ENCODE data around the gene MKNK1. TPM values are rescaled to one million over a fixed set of nuclear protein-coding genes. Genes with fewer than 3 reads are reported as not detected.

Gene MKNK1
- total and polyA plus RNA-seq, 2 of the 8 experiments (the other 6 are each of a cell fraction or from before 2014, with no cell fraction given), result 13.9 to 21.5 TPM

DNA sequence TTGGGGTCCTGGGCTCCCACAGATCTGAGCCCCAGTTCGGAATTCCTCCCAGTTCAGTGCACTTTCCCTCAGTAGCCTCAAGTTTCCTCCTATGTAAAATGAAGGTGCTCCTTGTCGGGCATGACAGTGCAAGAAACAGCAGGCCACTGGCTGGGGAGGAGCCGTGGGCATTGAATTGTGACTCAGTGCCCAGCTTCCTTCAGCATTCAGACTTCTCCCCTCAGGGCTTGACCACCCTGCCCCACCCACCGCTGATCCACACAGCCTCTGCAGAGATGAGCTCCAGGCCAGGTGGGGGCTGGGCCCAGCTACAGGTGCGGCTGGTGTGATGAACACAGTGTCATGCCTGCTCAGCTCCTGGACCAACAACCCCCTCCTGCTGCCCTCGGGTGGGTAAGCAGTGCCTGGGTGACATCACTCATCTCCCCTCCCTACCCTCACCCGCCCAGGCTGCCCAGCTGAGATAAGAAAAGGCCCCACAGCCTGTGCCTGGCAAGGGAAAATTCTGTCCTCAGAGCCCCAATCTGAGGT, 7.7 kb upstream of the MKNK1 start:
- Histone ChIP-seq H3K23me2 (ENCODE audit: low read depth, low read length) (peaks cover 4% of the 10 kb centered on the region; the same call in 1 of the 2 replicates), H3K4me1 (replicated peaks in 1 of 4; ENCODE audit: control insufficient read depth in 3 of 4, insufficient read depth in 4 of 4, low read length in 3 of 4) (peaks cover 11 to 35% (median 24%) of the 10 kb centered on the region in 4 experiments), H2BK5ac (ENCODE audit: low read depth, low read length) (peak overlapping the region; percentile 52; the same call in 1 of the 2 replicates), H2BK120ac (replicated peaks; ENCODE audit: low read depth, low read length) (no peak overlapping the region), H3K4ac (replicated peaks; ENCODE audit: insufficient read length, low read depth, low read length) (peak overlapping the region; percentile 13), H4K91ac (replicated peaks; ENCODE audit: insufficient read length, low read length) (peak overlapping the region; percentile 39), H3K9ac (replicated peaks in 1 of 4; ENCODE audit: extremely low read depth in 1 of 4, low read depth in 3 of 4, low read length in 3 of 4) (no peak overlapping the region), H3K36me3 (ENCODE audit: control insufficient read depth in 2 of 4, insufficient read depth in 4 of 4, low read length in 3 of 4) (no peaks in the 10 kb centered on the region; a peak in 1 of 8 replicates), H2BK12ac (ENCODE audit: low read depth, low read length) (peak overlapping the region; percentile 60; the same call in 1 of the 2 replicates), H3K79me1 (ENCODE audit: low read depth, low read length) (no peaks in the 10 kb centered on the region), H2AK5ac (ENCODE audit: low read depth, low read length) (no peak overlapping the region), H4K20me1 (replicated peaks in 1 of 2; ENCODE audit: control insufficient read depth in 1 of 2, insufficient read depth in 2 of 2, low read length in 2 of 2) (no peaks in the 10 kb centered on the region), H4K8ac (ENCODE audit: extremely low read depth, insufficient read depth, low read length) (no peak overlapping the region; the same call in 1 of the 2 replicates), H3K4me2 (ENCODE audit: insufficient read depth in 1 of 2, low read depth in 2 of 2, low read length in 2 of 2) (peak overlapping the region in 1 of 2 experiments; percentile 44; a peak in 1 of 4 replicates), H2AFZ (ENCODE audit: low read length) (no peak overlapping the region), H3K56ac (replicated peaks; ENCODE audit: insufficient read length, low read depth, low read length) (no peak overlapping the region), H3K18ac (ENCODE audit: extremely low read depth, low read length) (no peak overlapping the region), H3K27ac (ENCODE audit: low read depth, low read length) (no peak overlapping the region), H2BK20ac (ENCODE audit: low read length) (peak overlapping the region; percentile 34; the same call in 1 of the 2 replicates), H3K27me3 (replicated peaks in 1 of 4; ENCODE audit: control insufficient read depth in 3 of 4, extremely low read depth in 1 of 4, insufficient read depth in 3 of 4, low read length in 3 of 4) (no peaks in the 10 kb centered on the region; a peak in 1 of 7 replicates), H3K23ac (ENCODE audit: insufficient read length) (no peak overlapping the region), H4K5ac (ENCODE audit: insufficient read length, low read depth, low read length) (no peak overlapping the region), H2BK15ac (ENCODE audit: low read length) (0 out of 2 replicates have a peak overlapping the region, but pooled peaks have one; percentile 88), H3K9me3 (ENCODE audit: insufficient read depth in 2 of 2, low read depth in 1 of 2, low read length in 1 of 2) (no peaks in the 10 kb centered on the region), H3K14ac (ENCODE audit: insufficient read length) (no peak overlapping the region), H3K4me3 (ENCODE audit: extremely low read depth in 1 of 4, insufficient read depth in 2 of 4, low read depth in 3 of 4, low read length in 4 of 4) (0 out of 8 replicates have a peak overlapping the region, but pooled peaks of 1 of the 4 experiments have one; percentile 10), H3K79me2 (ENCODE audit: control insufficient read depth in 1 of 2, insufficient read depth in 2 of 2, low read length in 2 of 2) (no peaks in the 10 kb centered on the region)
- DNase-seq (ENCODE audit: low read depth in 1 of 2, low spot score in 2 of 2), result no peak
- POLR2A ChIA-PET (ENCODE audit: partially characterized antibody), result interaction anchor here (1.1 to 1.7 kb wide), 2 partner anchors 11 to 57 kb away, joined by 4 to 5 read pairs; no protein-coding TSS in a partner anchor
- FAIRE-seq, result no peak
- no peak for TF ChIP-seq BACH1 (IDR thresholded peaks at IDR 0.05; ENCODE audit: low read length)
- no peak for TF ChIP-seq SRF (IDR thresholded peaks at IDR 0.05; ENCODE audit: low read depth, low read length)
- no peak for TF ChIP-seq SIN3A (conservative IDR thresholded peaks at IDR 0.05 in 1 of 2, IDR thresholded peaks at IDR 0.05 in 1 of 2; ENCODE audit: low read depth in 1 of 2, low read length in 2 of 2)
- no peak for TF ChIP-seq YY1 (IDR thresholded peaks at IDR 0.05; ENCODE audit: low read depth, low read length)
- no peak for TF ChIP-seq EGR1 (IDR thresholded peaks at IDR 0.05; ENCODE audit: borderline replicate concordance, low read depth, low read length)
- TF ChIP-seq, protein P1, sequence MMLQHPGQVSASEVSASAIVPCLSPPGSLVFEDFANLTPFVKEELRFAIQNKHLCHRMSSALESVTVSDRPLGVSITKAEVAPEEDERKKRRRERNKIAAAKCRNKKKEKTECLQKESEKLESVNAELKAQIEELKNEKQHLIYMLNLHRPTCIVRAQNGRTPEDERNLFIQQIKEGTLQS (IDR thresholded peaks at IDR 0.05; ENCODE audit: insufficient read depth, low read depth, low read length), result no peak
- no peak for TF ChIP-seq CBX8 (IDR thresholded peaks at IDR 0.05; ENCODE audit: borderline replicate concordance, low read depth, low read length)
- no peak for TF ChIP-seq RAD21 (IDR thresholded peaks at IDR 0.05 in 1 of 2, conservative IDR thresholded peaks at IDR 0.05 in 1 of 2; ENCODE audit: low read depth in 2 of 2, low read length in 2 of 2)
- TF ChIP-seq RBBP5 (IDR thresholded peaks at IDR 0.05; ENCODE audit: borderline replicate concordance, low read depth, low read length), result no peak
- no peak for TF ChIP-seq CHD1 (IDR thresholded peaks at IDR 0.05; ENCODE audit: low read depth, low read length)
- TF ChIP-seq NRF1 (IDR thresholded peaks at IDR 0.05; ENCODE audit: low read depth, low read length), result no peak
- CTCF ChIA-PET (ENCODE audit: partially characterized antibody), result interaction anchor here (1.4 kb wide), 1 partner anchor 170 kb away, joined by 5 read pairs; no protein-coding TSS in a partner anchor
- WGBS, 2 experiments (ENCODE audit: extremely low coverage in 1 of 2, insufficient coverage in 1 of 2, insufficient read length in 1 of 2, insufficient replicate concordance in 2 of 2, low coverage in 1 of 2, low lambda C conversion rate in 2 of 2, missing lambda C conversion rate in 1 of 2), result 74% methylated on average over 7 of the region's 7 CpGs; no CpG with 5 or more reads in 1 of the 2 experiments

Data from H1 (cell line).